Esophagus muscularis mucosa (tissue), 3 donors: ENCODE measurements around the gene LARP1B.

Experiments used
- CTCF ChIP-seq, 3 experiments: fragments of 200-600 bp in 2 of 3; fragments of 450-650 bp in 1 of 3; sonication (generic) in 2 of 3; IDR thresholded peaks; one replicate each; pipeline ENCODE4 v1.5.1; 2017 to 2019; ENCODE audit warnings: antibody characterized with exemption in 3 of 3, mild to moderate bottlenecking in 2 of 3, moderate library complexity in 1 of 3
- POLR2A ChIP-seq: fragments of 450-650 bp; IDR thresholded peaks from one replicate; pipeline ENCODE4 v1.6.1; 2017; ENCODE audit warnings: antibody characterized with exemption, moderate library complexity, mild to moderate bottlenecking, low read depth

GRCh38 chr4:128227991-128228571, 167.0 kb downstream of the LARP1B start:
- TF ChIP-seq CTCF (IDR thresholded peaks at IDR 0.05) (no peak), POLR2A (no peak)
